GM21825 (cell line): ENCODE measurements around the gene SLIT3.

Source experiments
- ATAC-seq: cut with Tn5 transposase; IDR thresholded peaks from one replicate; pipeline ENCODE4 v1.9.1; 2021; ENCODE audit warnings: mild to moderate bottlenecking, moderate library complexity; ENCODE audit not compliant: unreplicated experiment

Gene SLIT3

DNA sequence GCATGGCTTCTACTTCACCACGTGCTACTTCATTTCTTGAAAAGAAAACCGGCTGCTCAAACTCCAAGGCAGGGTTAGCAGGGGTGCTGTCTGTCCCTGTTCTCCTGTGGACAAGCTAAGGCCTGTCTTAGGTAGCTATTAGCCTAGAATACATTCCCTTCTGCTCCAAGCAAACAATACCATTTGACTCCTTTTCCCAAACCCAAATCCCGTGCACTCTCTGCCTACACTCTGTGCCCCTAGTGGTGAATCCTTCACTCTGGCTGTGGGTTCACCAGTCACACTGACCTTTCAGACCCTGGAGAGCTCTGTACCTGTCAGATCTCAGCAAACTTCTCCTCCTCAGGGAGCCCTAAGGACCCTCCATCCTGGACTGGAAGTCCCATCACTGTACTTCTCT is 211.6 kb downstream of the SLIT3 start:
- no peak for ATAC-seq

DNA sequence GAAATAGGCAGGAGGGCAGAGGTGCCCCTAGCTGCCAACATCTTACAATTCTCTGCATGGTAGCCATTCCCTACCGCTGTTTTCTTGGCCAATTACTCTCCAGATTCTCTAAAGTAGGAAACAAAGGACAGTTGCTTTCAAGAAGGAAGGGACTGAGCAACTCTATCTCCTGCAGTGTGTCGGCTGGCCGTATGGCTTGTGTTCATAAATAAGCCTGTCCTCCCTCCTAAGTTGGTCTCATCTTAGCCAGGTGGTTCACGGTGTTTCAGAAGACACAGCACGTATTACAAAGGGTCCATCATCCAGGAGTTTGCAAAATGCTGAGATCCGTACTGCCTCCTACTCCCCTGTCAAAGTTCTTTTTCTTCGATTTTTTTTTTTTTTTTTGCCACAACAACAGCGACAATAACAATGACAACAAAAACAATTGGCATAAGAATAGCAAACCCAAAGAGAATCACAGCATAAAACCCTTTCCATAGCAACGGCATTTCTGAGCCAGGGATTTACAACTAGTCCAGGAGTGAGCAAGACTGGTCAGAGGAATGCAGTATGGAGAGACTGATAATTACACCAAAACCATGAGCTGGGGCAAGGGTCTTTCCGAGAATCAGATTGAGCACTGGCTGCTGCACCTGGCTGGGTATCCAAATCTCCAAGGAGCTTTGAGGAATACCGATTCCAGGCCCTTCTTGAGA is 212.8 kb downstream of the SLIT3 start:
- ATAC-seq = no peak

DNA sequence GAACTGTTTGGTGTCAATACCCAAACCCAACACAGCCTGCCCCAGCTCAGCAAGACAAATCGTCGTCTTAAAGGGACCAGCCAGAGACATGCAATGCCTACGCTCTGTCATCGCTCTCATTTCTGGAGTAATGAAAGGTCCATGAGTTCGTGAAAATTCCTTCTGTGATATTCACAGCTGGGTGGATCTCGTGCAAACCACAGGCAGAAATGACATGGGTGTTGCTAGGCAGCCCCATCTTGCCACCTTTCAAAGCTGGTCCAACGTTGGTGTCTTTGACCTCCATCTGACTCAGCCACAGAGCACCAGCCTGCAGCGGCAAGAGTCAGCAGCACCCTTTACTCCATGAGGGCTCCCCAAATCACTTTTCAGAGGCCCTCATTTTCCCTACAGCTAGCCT is 215.3 kb downstream of the SLIT3 start:
- no peak for ATAC-seq

DNA sequence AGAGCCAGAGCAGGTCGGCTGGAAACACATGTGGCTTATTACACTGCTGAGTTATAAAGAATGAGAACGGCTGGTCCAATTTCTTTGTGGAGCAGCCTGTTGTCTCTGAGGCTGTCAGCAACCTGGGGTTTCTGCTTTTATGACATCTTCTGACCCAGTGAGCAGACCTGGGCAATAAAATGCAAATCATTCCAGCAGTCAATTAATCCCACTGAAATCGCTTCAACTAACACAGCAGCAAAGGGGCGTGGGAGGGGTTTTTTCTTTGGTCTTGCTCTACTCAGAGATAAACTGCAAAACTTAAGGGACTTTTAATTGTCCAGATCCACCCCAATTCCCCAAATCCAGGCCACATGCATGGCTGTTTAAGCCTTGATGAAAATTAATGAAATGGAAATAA is 215.7 kb downstream of the SLIT3 start:
- ATAC-seq = no peak

DNA sequence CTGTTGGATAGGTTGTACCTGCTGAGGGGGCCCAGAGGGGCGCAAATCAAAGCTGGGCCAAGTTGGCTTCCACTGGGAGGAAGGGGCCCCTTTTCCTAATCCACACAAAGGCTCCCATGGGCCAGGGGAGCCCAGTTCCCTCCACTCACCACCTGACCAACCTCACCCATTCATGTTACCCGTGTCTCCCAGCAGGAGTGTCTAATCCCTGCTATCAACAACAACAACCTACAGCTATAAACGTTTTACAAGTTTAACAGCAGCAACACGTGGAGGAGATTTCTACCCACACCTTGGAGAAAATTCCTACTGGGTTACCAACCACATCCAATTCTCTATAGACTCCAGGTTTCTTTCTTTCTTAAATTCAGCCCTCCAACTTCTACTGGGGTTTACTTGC is 216.2 kb downstream of the SLIT3 start:
- ATAC-seq = no peak

DNA sequence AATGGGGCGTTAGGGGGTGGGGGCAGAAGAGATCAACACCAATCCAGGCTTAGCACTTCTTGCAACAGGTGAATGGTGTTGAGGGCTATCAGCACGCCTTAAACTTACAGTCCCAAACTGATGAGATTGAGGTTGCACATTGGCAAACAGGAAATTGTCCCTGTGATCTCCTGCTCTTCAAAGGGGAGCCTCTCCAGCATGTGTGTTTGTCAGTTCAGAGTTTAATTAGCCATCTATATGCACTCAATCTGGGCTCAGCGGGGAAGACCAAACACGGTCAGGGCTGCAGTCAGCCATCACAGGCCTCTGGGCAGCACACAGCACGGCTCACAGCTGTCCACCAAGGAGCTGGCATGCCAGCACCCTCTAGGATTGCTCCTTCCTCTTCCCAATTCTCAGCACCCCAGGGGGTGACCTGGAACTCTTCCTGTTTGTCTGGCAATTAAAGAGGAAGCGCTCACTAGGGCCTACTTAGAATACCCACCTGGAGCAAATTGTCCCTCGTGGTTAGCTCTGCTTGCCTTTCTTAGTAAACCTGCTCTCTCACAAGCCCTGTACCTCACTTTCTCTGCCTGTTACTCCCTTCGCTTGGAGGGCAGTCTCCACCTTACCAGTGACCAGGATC is 217.4 kb downstream of the SLIT3 start:
- ATAC-seq = no peak

DNA sequence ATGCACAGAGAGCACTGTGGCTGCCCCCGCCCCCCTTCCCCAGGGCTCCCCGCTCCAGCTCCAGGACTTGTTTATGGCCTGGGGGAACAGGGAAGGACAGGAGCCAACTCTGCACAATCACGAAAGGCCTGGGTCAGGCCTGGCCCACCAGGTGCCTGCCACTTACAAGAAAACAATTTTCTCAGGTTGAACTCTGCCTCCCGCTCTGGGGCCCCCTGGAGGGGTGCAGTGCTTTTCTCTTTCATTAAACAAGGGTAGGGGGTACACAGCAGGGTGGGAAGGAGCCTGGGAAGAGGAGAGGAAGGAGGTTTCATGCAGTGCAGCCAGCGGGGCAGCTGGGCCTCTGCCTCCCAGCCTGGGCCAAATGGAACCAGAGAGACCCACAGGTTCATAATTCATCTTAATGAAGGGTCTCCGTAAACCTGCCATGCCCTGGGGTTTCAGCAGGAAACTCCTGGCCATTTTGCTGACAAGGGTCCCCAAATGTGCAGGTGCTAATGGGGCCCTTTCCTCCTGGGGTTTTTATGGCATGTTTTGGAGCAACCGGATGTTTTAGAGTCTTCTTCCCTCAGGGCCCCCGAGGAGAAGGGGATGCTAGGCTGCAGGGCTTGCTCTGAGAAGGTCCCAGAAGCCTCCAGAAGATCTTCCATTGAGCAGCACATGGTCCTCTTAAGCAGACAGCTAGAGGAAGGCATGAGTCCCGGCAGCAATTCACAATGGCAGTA is 219.8 kb downstream of the SLIT3 start:
- no peak for ATAC-seq

DNA sequence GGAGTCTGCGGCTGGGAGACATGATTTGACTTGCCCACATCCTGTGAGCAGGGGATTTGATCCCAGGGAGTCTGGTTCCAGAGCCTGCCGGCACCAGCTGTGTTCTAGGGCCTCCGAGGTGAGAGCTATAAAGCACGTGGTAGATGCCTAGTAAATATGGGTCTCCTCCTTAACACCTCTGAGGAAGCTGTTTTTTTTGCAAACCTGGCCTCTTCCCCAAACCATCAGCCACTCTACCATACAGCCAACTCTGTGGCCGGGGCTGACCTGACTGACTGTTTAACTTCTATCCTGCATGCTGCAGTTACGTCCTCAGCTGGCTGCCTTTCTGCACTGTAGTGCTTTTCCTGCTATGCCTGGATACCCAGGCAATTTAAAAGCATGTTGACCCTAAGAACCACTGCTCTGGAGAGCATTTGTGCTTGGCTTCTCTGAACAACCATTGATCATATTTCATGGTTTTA is 220.5 kb downstream of the SLIT3 start:
- no peak for ATAC-seq

DNA sequence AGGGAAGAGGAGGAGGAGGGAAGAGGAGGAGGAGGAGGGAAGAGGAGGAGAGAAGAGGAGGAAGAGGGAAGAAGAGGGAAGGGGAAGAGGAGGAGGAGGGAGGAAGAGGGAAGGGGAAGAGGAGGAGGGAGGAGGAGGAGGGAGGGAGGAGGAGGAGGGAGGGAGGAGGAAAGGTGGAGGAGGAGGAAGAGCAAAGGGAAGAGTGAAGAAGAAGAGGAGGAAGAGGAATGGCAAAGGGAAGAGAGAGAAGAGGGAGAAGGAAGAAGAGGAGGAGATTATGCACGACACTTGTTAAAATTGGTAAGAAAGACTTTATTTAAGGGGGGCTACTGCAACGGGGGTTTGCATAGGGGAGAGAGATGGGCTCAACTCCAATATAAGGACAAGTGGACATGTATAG is 221.2 kb downstream of the SLIT3 start:
- no peak for ATAC-seq

DNA sequence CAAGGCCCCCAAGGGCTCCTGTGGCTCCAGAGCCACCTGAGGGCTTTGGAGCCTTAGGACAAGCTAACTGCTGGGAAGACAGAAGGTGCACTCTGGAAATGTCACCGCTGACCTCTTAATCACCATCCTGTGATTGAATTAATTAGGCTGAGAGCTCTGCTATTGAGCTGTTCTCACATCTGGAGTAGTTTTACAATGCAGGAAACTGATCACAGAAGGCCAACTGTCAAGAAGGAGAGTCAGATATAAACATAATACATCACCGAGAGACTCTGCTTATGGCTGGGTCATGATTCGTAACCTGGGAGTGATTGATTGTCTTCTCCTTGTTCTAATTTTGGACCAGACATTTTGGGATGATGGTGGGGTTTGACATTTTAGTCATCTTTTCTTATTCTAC is 226.1 kb downstream of the SLIT3 start:
- no peak for ATAC-seq

DNA sequence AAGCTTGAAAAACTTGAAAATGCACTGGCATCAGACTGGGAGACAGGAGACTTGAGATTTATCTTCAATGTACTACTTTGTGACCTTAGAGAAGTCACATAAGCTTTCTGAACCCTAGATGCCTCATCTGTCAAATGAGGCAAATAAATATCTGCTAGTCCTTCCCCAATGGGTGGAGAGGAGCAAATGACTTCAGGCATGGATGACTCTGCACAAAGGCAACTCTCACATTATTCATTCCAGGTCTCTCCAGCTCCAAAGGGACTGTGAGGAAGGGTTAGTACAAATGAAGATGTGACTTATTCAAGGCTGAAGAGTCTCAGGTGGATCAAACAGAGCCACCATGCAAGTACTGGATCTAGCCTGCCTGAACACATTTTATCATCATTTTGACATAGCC is 228.7 kb downstream of the SLIT3 start:
- ATAC-seq = no peak

DNA sequence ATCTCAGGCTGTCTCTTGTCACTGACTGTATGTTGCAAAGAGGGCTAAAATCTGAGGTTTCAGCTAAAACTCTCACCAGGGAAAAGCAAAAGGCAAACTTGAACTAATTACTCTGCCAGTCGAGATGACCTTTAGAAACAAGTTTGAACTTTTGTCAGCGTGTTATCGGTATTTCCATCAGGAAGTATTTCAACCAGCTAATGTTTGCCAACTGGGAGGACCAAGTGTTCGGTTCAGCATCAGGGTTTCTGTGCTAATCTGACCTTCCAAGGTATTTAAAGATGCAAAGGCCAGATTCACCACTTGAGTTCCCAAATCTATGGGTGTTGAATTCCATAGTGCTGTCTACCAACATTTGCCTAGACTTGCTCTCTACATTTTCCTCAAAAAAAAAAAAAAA is 230.5 kb downstream of the SLIT3 start:
- no peak for ATAC-seq

DNA sequence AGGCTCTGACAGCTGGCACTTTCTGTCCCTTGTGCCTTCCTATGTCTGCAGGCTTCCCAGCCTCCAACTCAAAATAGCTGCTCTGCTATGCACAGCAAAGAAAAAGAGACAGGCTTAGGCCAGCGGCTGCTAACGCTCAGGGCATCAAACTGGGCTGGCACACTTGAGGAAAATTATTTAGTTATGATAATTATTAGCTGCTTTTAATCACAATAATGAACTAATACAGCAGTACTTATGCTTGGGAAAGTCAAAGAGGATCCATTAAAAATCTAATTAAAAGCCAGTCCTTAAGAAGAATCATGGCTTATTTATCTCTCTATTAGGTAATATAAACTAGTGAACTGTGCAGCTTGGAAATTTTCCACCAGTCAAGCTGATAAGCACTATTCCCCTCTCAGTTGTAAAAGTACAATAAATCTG is 233.2 kb downstream of the SLIT3 start:
- ATAC-seq = no peak

DNA sequence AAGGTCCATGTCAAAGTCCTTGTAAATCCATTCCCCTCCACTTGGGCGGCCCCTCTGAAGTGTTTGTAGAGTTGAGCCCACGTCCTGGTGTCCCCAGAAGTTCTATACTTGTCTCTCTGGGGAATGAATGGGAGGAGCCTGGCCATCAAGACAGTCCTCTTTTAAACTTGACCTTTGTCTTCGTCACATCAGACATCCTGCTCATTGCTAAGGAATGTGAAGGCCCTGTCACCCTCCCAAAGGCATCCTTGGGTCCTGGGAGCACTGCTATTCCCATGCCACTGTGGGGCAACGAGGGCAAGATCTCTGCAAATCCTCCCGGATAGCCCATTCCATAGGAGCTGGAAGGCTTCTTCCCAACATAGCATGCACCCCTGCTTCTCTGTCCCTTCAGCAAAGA is 235.5 kb downstream of the SLIT3 start:
- ATAC-seq = no peak

DNA sequence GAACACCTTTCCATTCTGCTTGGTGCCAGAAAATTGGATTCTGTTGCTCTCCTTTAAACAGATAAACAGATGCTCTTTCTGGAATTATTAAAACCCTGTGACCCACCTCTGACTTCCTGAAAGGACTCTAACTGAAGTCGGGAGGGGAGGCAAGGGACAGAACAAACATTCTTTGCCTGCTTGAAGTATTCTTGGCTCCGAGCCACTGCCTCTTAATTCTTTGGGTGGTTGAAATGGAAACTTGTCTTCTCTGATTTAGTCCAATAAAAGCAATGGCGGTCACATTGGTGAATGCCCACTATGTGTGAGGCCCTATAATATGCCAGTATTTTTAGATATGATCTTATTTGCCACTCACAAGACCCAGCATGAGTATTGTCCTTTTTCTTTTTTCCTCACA is 236.8 kb downstream of the SLIT3 start:
- no peak for ATAC-seq

DNA sequence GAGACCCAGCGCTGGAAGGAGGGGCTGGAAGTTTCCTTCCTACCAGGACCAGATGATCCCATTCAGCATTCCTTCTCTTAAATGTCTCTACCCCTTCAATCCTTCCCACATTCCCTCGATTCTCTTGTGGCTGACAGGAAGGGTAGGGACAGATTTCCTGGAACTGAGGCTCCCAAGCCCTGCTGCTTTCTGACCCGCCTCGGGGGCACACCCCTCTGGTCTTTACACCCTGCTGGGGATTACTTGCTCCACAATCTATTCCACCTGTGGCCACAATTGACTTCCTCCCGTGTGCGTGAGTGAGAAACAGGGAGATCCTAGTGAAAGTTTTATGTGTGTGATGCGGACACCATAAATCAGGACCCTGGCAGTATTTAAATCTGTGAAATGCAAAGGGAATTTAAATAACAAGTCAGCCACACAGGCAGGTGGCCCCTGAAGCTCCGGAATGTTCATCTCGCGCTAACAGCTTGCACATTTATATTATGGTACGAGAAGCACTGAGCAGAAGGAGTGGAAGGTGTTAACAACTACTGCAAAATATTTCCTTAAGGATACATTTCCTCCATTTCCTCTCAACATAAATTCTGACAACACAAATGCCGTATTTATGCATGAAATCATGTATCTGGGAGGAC is 237.5 kb downstream of the SLIT3 start:
- ATAC-seq = no peak

DNA sequence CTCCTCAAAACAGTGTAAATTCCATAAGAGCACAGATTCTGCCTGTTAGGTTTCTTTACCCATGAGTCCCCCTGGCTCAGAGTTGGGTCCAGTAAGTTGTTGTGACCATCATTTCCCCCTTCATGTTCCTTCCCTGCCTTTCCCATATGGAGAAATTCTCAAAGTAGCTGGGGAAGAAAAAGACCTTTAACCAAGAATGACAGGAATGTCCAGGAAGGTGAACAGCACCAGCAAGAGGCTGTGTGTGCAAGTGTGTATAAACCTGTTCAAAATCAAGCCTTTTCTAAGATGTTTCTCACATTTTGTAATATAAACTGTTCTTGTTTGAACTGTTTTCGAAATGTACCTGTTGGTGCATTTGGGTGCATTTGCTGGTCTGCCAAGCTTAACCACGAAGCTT is 238.2 kb downstream of the SLIT3 start:
- ATAC-seq = no peak

DNA sequence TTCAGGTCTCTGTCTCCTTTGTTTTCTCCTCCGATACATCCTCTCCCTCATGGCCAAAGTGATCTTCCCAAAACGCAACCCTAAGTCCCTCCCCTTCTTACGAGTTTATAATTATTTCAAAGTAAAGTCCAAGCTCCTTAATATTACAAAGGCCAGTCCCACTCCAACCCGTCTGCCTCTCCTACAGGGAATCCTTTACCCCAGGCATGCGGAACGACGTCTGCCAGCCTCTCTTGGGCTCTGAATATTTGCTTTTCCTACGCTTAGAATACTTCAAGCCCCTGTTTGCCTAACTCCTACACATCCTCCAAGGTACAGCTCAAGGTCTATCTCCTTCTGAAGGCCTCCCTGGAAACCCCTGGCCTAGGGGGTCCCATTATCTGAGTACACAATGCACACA is 246.4 kb downstream of the SLIT3 start:
- ATAC-seq = no peak

DNA sequence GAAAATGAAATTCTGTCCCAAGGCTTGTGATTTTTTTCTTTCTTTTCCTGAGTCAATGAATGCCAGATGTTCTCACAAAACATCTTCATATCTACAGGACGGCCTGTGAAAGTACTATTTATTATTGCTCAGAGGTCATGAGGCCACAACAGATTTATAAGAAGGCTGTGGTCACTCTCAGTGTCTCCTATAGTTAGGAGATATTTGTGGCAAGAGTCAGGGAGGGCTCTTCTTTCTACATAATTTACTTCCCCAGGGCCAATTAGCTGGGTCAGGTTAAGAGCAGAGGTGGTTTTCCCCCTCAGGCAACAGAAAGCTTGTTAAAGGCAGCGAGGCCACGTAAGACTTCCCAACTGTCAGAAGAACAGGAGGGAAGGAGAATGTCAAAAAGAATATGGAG is 248.7 kb downstream of the SLIT3 start:
- ATAC-seq = no peak

DNA sequence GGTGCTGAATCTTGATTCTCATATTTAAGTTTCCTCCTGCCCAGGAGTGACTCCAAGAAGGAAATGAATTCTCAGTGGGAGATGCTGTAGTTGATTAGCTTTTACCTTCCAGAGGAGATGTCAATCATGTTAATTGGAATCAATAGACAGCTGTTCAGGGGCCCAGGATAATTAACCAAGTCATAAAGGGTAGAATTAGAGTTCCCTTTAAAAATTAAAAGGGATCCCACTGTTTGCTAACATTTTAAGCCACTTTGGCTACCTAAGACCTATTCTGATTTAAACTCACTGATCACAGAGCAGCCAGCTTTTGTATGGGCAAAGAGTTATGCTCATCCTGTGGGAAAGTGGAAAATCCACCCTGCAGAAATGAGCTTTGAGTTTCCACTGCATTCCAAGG is 249.6 kb downstream of the SLIT3 start:
- no peak for ATAC-seq

DNA sequence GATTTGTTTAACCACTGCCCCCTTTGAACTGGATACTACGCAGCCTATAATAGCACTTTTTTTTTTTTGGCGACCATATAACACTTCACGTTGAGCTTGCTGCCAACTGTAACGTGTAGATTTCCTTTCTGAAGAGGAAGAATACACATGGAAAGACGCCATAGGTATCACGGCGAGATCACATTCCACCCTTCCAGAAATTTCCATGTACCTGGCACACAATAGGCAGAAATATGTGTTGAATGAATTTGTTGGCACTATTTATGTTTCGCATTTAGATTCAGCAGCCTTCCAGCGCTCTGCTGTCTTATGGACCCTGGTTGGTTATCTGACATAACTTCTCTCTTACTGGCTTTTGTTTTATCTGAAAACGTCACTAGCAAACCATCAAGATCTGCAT is 250.3 kb downstream of the SLIT3 start:
- no peak for ATAC-seq

DNA sequence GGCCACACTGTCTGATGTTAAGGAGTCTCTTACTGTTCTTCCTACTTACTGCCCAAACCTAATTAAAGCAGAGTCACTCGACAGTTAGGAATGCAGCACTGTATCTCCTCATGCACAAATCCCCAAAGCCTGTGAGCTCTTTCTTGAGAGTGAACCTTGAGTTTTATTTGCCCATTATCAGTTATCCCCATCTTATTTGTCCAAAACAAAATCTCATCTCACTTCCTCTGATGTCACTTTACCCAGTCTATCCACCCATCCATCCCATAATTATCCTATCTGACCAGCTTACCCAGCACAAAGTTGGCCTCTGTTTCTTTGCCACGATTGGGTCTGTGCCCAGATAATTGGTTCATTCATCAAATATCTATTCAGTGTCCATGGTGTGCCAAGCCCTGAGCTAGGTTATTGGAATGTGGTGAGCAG is 250.8 kb downstream of the SLIT3 start:
- ATAC-seq = no peak
